Endothelial cell of umbilical vein (primary cell): ENCODE results near the gene KANK3. TPM values are rescaled to one million over a fixed set of nuclear protein-coding genes. Genes with fewer than 3 reads are reported as not detected.

ENCODE experiments used
- BruUV-seq: library from RNA; stranded (reverse); fragments of 400-500 nt; replicated peaks from 2 replicates; lab custom pipeline; 2021; lab: Mats Ljungman, UMichigan
- CTCF ChIA-PET: fragments of 300-600, 350-600 bp; sonication (Branson Sonifier 250); formaldehyde crosslinking; loops from one replicate; lab custom pipeline; 2021; ENCODE audit warnings: antibody characterized with exemption, inconsistent platforms; lab: Charles Lee
- POLR2A ChIA-PET: fragments of 300-600, 350-600 bp; sonication (Branson Sonifier 250); formaldehyde crosslinking; loops from one replicate; lab custom pipeline; 2021; ENCODE audit warnings: antibody characterized with exemption, inconsistent platforms; lab: Charles Lee
- DNase-seq: peaks from one replicate; pipeline ENCODE4 v3.0.0-alpha.2; 2011; ENCODE audit warnings: low read depth, low spot score
- FAIRE-seq: peaks from 2 replicates; lab custom pipeline; 2011; peaks lifted over from hg19 to GRCh38; lab: Jason Lieb, UNC
- H2AFZ ChIP-seq: 2 replicates; pipeline ENCODE4 v1.6.0; 2012; ENCODE audit warnings: low read depth, low read length, control low read depth, inconsistent platforms
- H3K27ac ChIP-seq: 2 replicates; pipeline ENCODE4 v1.5.1; 2011; ENCODE audit warnings: low read depth, mild to moderate bottlenecking, control low read depth, low read length, moderate library complexity; ENCODE audit not compliant: insufficient read depth
- H3K27me3 ChIP-seq, 2 experiments: 2 replicates each; pipeline versions ENCODE4 v1.6.0 to v1.6.1; 2011; ENCODE audit warnings: low read length in 2 of 2, mixed read lengths in 1 of 2; ENCODE audit not compliant: control insufficient read depth in 2 of 2, insufficient read depth in 2 of 2
- H3K36me3 ChIP-seq, 2 experiments: 2 replicates in 1 of 2; 3 replicates in 1 of 2; pipeline ENCODE4 v1.5.1; 2011; ENCODE audit warnings: low read length in 2 of 2, mild to moderate bottlenecking in 1 of 2, moderate library complexity in 1 of 2; ENCODE audit not compliant: control insufficient read depth in 2 of 2, insufficient read depth in 2 of 2; ENCODE audit errors: extremely low read depth in 1 of 2
- H3K4me1 ChIP-seq: 3 replicates; pipeline ENCODE4 v1.5.1; 2011; ENCODE audit warnings: mild to moderate bottlenecking, low read length; ENCODE audit not compliant: control insufficient read depth, insufficient read depth; ENCODE audit errors: extremely low read depth
- H3K4me2 ChIP-seq: 2 replicates; pipeline ENCODE4 v1.6.1; 2011; ENCODE audit warnings: low read length, control low read depth, mixed read lengths; ENCODE audit not compliant: insufficient read depth
- H3K4me3 ChIP-seq, 3 experiments: fragments of 200-600 bp in 1 of 3; sonication (generic), shearing (Covaris generic) in 1 of 3; replicated peaks in 1 of 3; 2 replicates each; pipeline ENCODE4 v1.5.1; 2011 to 2016; ENCODE audit warnings: control low read depth in 3 of 3, low read length in 3 of 3, mild to moderate bottlenecking in 2 of 3, inconsistent platforms in 1 of 3, low read depth in 1 of 3, moderate library complexity in 1 of 3; ENCODE audit not compliant: insufficient read depth in 1 of 3
- H3K79me2 ChIP-seq: 2 replicates; pipeline ENCODE4 v1.6.0; 2012; ENCODE audit warnings: low read length, inconsistent platforms; ENCODE audit not compliant: control insufficient read depth, insufficient read depth
- H3K9ac ChIP-seq: replicated peaks from 2 replicates; pipeline ENCODE3; 2011; ENCODE audit warnings: low read length, control low read depth; ENCODE audit not compliant: insufficient read depth; ENCODE audit errors: extremely low read depth
- H3K9me1 ChIP-seq: replicated peaks from 3 replicates; pipeline ENCODE4 v1.6.0; 2011; ENCODE audit warnings: mild to moderate bottlenecking, low read length; ENCODE audit not compliant: control insufficient read depth, insufficient read depth; ENCODE audit errors: extremely low read depth
- H3K9me3 ChIP-seq: replicated peaks from 2 replicates; pipeline ENCODE4 v1.5.1; 2012; ENCODE audit warnings: low read length, inconsistent platforms; ENCODE audit not compliant: control insufficient read depth, insufficient read depth
- H4K20me1 ChIP-seq: replicated peaks from 2 replicates; pipeline ENCODE3; 2011; ENCODE audit warnings: mild to moderate bottlenecking, low read length; ENCODE audit not compliant: control insufficient read depth, insufficient read depth; ENCODE audit errors: extremely low read depth
- CTCF ChIP-seq, 2 donors: IDR thresholded peaks; 1 replicate in 1 of 2; 2 replicates in 1 of 2; pipeline ENCODE4 v1.5.1; 2011; ENCODE audit warnings: low read length in 2 of 2, mild to moderate bottlenecking in 2 of 2, moderate library complexity in 2 of 2, control low read depth in 1 of 2, inconsistent platforms in 1 of 2, low read depth in 1 of 2; ENCODE audit not compliant: insufficient read depth in 1 of 2; ENCODE audit errors: extremely low read depth in 1 of 2
- EZH2 ChIP-seq: IDR thresholded peaks from 2 replicates; pipeline ENCODE4 v1.6.1; 2012; ENCODE audit warnings: borderline replicate concordance, low read depth, mild to moderate bottlenecking, moderate library complexity, low read length, inconsistent platforms; ENCODE audit not compliant: severe bottlenecking
- FOS ChIP-seq: IDR thresholded peaks from 2 replicates; pipeline ENCODE4 v1.6.1; 2011; ENCODE audit warnings: mild to moderate bottlenecking, low read length, moderate library complexity, borderline replicate concordance; ENCODE audit not compliant: insufficient read depth
- GATA2 ChIP-seq: IDR thresholded peaks from 2 replicates; pipeline ENCODE4 v1.7.0; 2011; ENCODE audit warnings: low read depth, mild to moderate bottlenecking, moderate library complexity, mixed read lengths, low read length; ENCODE audit not compliant: insufficient read length, insufficient read depth
- JUN ChIP-seq: IDR thresholded peaks from 2 replicates; pipeline ENCODE4 v1.6.1; 2011; ENCODE audit warnings: borderline replicate concordance, low read depth; ENCODE audit not compliant: insufficient read length, insufficient read depth
- MAX ChIP-seq: IDR thresholded peaks from 2 replicates; pipeline ENCODE4 v1.6.1; 2011; ENCODE audit not compliant: insufficient read depth, insufficient read length
- MYC ChIP-seq: IDR thresholded peaks from one replicate; pipeline ENCODE4 v1.6.1; 2011; ENCODE audit warnings: mild to moderate bottlenecking, low read depth, low read length
- POLR2A ChIP-seq: IDR thresholded peaks from 2 replicates; pipeline ENCODE4 v1.6.1; 2012; ENCODE audit warnings: low read depth, mild to moderate bottlenecking, control low read depth, low read length
- POLR2AphosphoS5 ChIP-seq: IDR thresholded peaks from 2 replicates; pipeline ENCODE4 v1.6.1; 2012; ENCODE audit warnings: low read depth, mild to moderate bottlenecking, control low read depth, low read length, moderate library complexity; ENCODE audit not compliant: insufficient read depth
- dilution Hi-C: fragments of 300-500 bp; cut with MboI; formaldehyde crosslinking; loops from one replicate; pipeline ENCODE4 v1.15.0; 2019; ENCODE audit warnings: low sequenced_read_pairs; ENCODE audit not compliant: extremely low pct_ligation_motif_present
- intact Hi-C: fragments of 100-400 bp; cut with micrococcal nuclease; formaldehyde crosslinking; loops from one replicate; pipeline ENCODE4 v1.10.0; 2022
- polyA plus RNA-seq, 4 experiments: library from polyadenylated mRNA; depleted of rRNA in 3 of 4; stranded (reverse) in 3 of 4; unstranded in 1 of 4; fragments of >200 nt; gene quantifications; 2 replicates each; pipeline versions ENCODE4 v1.2.1 to v1.2.3, GENCODE V29; 2011 to 2012; ENCODE audit warnings: missing spikeins in 1 of 4
- total RNA-seq: library from RNA; stranded (reverse); gene quantifications from 2 replicates; pipeline ENCODE4 v1.2.3, GENCODE V29; 2021

The KANK3 gene
- total and polyA plus RNA-seq, 2 donors (not counting 3 experiments of a cell fraction or from before 2014, with no cell fraction given), result 22.1 to 30.0 TPM

- no peak overlapping the region for H2AFZ ChIP-seq
- FAIRE-seq, result no peak
- no peaks in the 10 kb centered on the region for H3K4me1 ChIP-seq
- no peak for TF ChIP-seq POLR2A
- no peak for TF ChIP-seq JUN
- no peak for TF ChIP-seq MAX
- no peak for TF ChIP-seq FOS
- no peak for TF ChIP-seq POLR2AphosphoS5
- no peak for TF ChIP-seq CTCF (IDR thresholded peaks at IDR 0.05; ENCODE audit: extremely low read depth in 1 of 2, insufficient read depth in 1 of 2, low read depth in 1 of 2, low read length in 2 of 2)
- no peak for TF ChIP-seq EZH2
- no peak for TF ChIP-seq MYC
- no peak for TF ChIP-seq GATA2
- H3K27me3 ChIP-seq, result no peaks in the 10 kb centered on the region
- DNase-seq, result no peak
- H3K9ac ChIP-seq, result no peak overlapping the region
- POLR2A ChIA-PET, result interaction anchor here (0.6 kb wide), 1 partner anchor 13 kb away, joined by 3 read pairs; no protein-coding TSS in a partner anchor
- H3K4me2 ChIP-seq, result no peak overlapping the region
- peaks cover 0 to 13% of the 10 kb centered on the region in 2 experiments for H3K36me3 ChIP-seq
- dilution Hi-C loops, result no loop called here
- BruUV-seq, result no TSS peak
- H3K27ac ChIP-seq, result no peak overlapping the region
- no peaks in the 10 kb centered on the region for H4K20me1 ChIP-seq
- no peak overlapping the region for H3K4me3 ChIP-seq
- CTCF ChIA-PET, result interaction anchor here (1.7 kb wide), 1 partner anchor 20 kb away, joined by 5 read pairs; no protein-coding TSS in a partner anchor
- no peaks in the 10 kb centered on the region for H3K79me2 ChIP-seq
- H3K9me3 ChIP-seq, result no peaks in the 10 kb centered on the region
- H3K9me1 ChIP-seq, result no peaks in the 10 kb centered on the region
- intact Hi-C loops, result no loop called here
Measured at GRCh38 chr19:8373867-8374813, 31.1 kb upstream of the KANK3 start.
